Astrocyte of the spinal cord (primary cell): ENCODE data around the gene HOXB6.
A peak's percentile ranks its signal among the peaks of the same experiment; 100 is the strongest.

Source experiments
- DNase-seq: peaks from one replicate; pipeline ENCODE4 v3.0.0; 2011; ENCODE audit warnings: low read depth, low spot score
- H3K4me3 ChIP-seq: 2 replicates; pipeline ENCODE4 v1.5.1; 2011; ENCODE audit warnings: low read depth, mild to moderate bottlenecking, low read length, moderate library complexity
- in situ Hi-C: cut with HindIII; loops from 2 replicates; pipeline ENCODE4 v1.10.0; 2017; ENCODE audit warnings: low sequenced_read_pairs
- TF ChIP-seq, protein P1 (sequence below): IDR thresholded peaks from 2 replicates; pipeline ENCODE4 v1.5.1; 2012; ENCODE audit warnings: low read depth, mild to moderate bottlenecking, low read length, inconsistent platforms

HOXB6 gene

DNA sequence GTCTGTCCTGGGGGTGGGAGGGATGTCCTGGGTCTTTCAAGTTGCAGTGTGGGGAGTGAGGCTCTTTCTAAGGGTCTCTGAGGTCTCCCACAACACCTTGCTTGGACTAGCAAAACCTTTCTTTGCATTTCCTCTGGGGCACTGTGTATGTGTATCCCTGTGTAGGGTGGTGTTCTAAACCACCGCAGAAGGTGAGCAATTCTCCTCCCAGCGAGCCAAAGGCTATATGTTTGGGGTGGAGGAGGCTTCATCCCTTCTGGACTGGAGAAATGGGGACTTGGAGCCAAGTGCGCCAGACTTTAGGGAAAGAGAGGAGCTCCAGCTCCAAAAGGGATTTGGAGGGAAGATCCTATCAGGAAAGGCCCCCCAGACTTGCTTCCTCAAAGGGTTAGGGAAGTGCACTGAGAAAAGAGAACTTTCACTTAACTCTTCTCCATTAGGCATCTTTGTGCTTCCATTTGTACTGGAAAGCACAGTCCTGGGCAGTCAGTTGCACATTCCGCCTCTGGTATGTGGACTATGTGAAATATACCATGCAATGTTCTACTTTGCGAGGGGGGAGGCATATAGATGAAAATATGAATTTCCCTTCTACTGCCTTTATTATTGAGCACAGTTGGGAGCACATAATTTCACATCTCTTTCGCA lies 40.2 kb upstream of the HOXB6 start:
- peak overlapping the region; percentile 48 for H3K4me3 ChIP-seq
- in situ Hi-C loops, result no loop called here
- DNase-seq, result no peak
- TF ChIP-seq, protein P1, sequence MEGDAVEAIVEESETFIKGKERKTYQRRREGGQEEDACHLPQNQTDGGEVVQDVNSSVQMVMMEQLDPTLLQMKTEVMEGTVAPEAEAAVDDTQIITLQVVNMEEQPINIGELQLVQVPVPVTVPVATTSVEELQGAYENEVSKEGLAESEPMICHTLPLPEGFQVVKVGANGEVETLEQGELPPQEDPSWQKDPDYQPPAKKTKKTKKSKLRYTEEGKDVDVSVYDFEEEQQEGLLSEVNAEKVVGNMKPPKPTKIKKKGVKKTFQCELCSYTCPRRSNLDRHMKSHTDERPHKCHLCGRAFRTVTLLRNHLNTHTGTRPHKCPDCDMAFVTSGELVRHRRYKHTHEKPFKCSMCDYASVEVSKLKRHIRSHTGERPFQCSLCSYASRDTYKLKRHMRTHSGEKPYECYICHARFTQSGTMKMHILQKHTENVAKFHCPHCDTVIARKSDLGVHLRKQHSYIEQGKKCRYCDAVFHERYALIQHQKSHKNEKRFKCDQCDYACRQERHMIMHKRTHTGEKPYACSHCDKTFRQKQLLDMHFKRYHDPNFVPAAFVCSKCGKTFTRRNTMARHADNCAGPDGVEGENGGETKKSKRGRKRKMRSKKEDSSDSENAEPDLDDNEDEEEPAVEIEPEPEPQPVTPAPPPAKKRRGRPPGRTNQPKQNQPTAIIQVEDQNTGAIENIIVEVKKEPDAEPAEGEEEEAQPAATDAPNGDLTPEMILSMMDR, result no peak

- H3K4me3 ChIP-seq, result peak overlapping the region; percentile 48
- DNase-seq, result no peak
- TF ChIP-seq, protein P1, result no peak
- in situ Hi-C loops, result no loop called here
Measured at GRCh38 chr17:48644159-48644558, 39.4 kb upstream of the HOXB6 start.

GRCh38 chr17:48643697-48644012 lies 38.9 kb upstream of the HOXB6 start:
- no peak for DNase-seq
- H3K4me3 ChIP-seq, result peak overlapping the region; percentile 48
- in situ Hi-C loops, result no loop called here
- TF ChIP-seq, protein P1, result no peak

DNA sequence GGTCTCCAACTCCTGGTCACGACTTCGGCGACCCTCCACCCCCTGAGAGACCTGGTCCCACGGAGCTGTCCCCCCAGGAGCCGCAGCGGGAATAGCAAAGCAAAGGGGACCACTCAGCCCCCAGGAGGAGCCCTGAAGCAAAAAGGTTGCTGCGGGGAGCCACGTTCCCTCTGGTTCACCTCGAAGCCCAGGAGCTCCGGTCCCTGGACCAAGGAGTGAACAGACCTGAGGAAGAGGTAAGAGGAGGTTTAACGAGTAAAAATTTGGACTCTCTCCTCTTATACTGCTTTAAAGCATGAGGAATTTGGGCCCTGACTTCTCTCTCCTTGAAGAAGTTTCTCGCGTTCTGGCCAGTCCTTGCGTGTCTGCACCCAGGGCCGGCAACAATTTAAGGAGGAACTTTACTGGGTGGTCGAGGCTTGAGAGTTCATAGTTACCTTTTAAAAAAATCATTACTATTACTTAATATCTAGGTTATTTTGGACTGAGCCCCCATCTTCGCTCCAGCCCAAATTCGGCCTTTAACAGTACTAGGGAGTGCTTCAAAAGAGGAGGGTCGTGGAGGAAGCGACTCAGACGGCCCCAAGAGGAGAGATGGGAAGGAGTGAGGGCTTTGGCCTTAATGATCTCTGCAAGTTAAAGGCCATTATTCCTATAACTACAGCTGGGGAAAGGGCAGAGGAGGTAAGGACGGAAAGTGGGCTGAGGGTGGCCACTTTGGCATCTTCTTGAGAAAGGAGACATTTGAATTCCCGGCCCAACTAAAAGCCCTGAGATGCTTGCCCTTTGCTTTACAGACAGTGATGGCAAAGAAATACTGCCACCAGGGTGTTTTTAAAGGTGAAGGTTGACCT lies 38.3 kb upstream of the HOXB6 start:
- DNase-seq, result no peak
- in situ Hi-C loops, result no loop called here
- H3K4me3 ChIP-seq, result peak overlapping the region; percentile 48
- TF ChIP-seq, protein P1, result no peak

- peak; percentile 59 for DNase-seq
- in situ Hi-C loops, result no loop called here
- TF ChIP-seq, protein P1, result peak; percentile 33
- H3K4me3 ChIP-seq, result peak overlapping the region; percentile 48
Measured at GRCh38 chr17:48642059-48642842, 37.5 kb upstream of the HOXB6 start.

- no peak for DNase-seq
- in situ Hi-C loops, result no loop called here
- H3K4me3 ChIP-seq, result peak overlapping the region; percentile 48
- TF ChIP-seq, protein P1, result no peak
Measured at GRCh38 chr17:48641541-48642058, 36.8 kb upstream of the HOXB6 start.
